Activated naive CD8-positive, alpha-beta T cell treated with anti-CD3 and anti-CD28 coated beads, Interleukin-2, amount 10 ng/mL, durations not matched to agents 7 days and 5 days (primary cell): Measurements from ENCODE around the gene BCL2L12. TPM values are rescaled to one million over a fixed set of nuclear protein-coding genes. Genes with fewer than 3 reads are reported as not detected.

Experiments used
- ATAC-seq: fragments of 150-1000 bp; cut with Tn5 transposase; one replicate; pipeline ENCODE4 v1.10.0; 2021; ENCODE audit warnings: low read depth, moderate library complexity
- POLR2A ChIA-PET: fragments of 350-600 bp; sonication (Branson Sonifier 250); formaldehyde crosslinking; loops from one replicate; lab custom pipeline; 2021; ENCODE audit warnings: antibody characterized with exemption; lab: Charles Lee
- DNase-seq: peaks from one replicate; pipeline ENCODE4 v3.0.0; 2021
- H3K27ac Mint-ChIP-seq: one replicate; pipeline ENCODE4 v1.8.0; 2022; ENCODE audit warnings: mild to moderate bottlenecking, mixed read lengths
- H3K27me3 Mint-ChIP-seq: one replicate; pipeline ENCODE4 v1.8.0; 2022; ENCODE audit warnings: mild to moderate bottlenecking, moderate library complexity, mixed read lengths
- H3K36me3 Mint-ChIP-seq: one replicate; pipeline ENCODE4 v1.8.0; 2021; ENCODE audit warnings: mild to moderate bottlenecking, mixed read lengths
- H3K4me1 Mint-ChIP-seq: one replicate; pipeline ENCODE4 v1.8.0; 2021; ENCODE audit warnings: mixed read lengths
- H3K4me3 Mint-ChIP-seq: one replicate; pipeline ENCODE4 v1.8.0; 2022; ENCODE audit warnings: mild to moderate bottlenecking, moderate library complexity, mixed read lengths
- H3K9me3 Mint-ChIP-seq: one replicate; pipeline ENCODE4 v1.8.0; 2021; ENCODE audit warnings: mixed read lengths
- total RNA-seq, 2 experiments: library from RNA; stranded (reverse); gene quantifications; one replicate each; pipeline ENCODE4 v1.2.3, GENCODE V29; 2021

BCL2L12 gene
- total RNA-seq, 2 experiments from 2014 or later = 63.4 to 71.3 TPM

- H3K4me1 Mint-ChIP-seq = no peaks in the 10 kb centered on the region
- H3K36me3 Mint-ChIP-seq = peaks cover 2% of the 10 kb centered on the region
- no peaks in the 10 kb centered on the region for H3K27me3 Mint-ChIP-seq
- no peak overlapping the region for H3K27ac Mint-ChIP-seq
- DNase-seq (no peak), ATAC-seq (no peak)
- H3K9me3 Mint-ChIP-seq = no peaks in the 10 kb centered on the region
- no peak overlapping the region for H3K4me3 Mint-ChIP-seq
- POLR2A ChIA-PET = no interaction called here
These were observed 14.5 kb upstream of the BCL2L12 start for GRCh38 chr19:49651029-49651819.

- ATAC-seq = no peak
- Mint-ChIP-seq H3K9me3 (no peaks in the 10 kb centered on the region), H3K36me3 (peaks cover 5% of the 10 kb centered on the region), H3K27ac (no peak overlapping the region), H3K4me1 (no peaks in the 10 kb centered on the region), H3K4me3 (no peak overlapping the region), H3K27me3 (no peaks in the 10 kb centered on the region)
- POLR2A ChIA-PET = no interaction called here
- DNase-seq = no peak
These were observed 13.7 kb upstream of the BCL2L12 start for GRCh38 chr19:49651820-49652550.

- no peak for ATAC-seq
- no peak for DNase-seq
- Mint-ChIP-seq H3K4me1 (no peaks in the 10 kb centered on the region), H3K27ac (no peak overlapping the region), H3K4me3 (no peak overlapping the region), H3K9me3 (no peaks in the 10 kb centered on the region), H3K27me3 (no peaks in the 10 kb centered on the region), H3K36me3 (peaks cover 8% of the 10 kb centered on the region)
- POLR2A ChIA-PET = interaction anchor here (1.2 kb wide), 1 partner anchor 11 kb away, joined by 4 read pairs; the partner anchor contains the start of gene SCAF1
These were observed 12.9 kb upstream of the BCL2L12 start for GRCh38 chr19:49652551-49653465.

GRCh38 chr19:49653466-49653806 is 12.3 kb upstream of the BCL2L12 start:
- POLR2A ChIA-PET = interaction anchor here (1.2 to 1.4 kb wide), 2 partner anchors 10 to 12 kb away, joined by 4 read pairs; partner anchors contain the start of gene SCAF1
- ATAC-seq (no peak), DNase-seq (no peak)
- H3K36me3 Mint-ChIP-seq = peaks cover 8% of the 10 kb centered on the region
- H3K27ac Mint-ChIP-seq = no peak overlapping the region
- no peaks in the 10 kb centered on the region for H3K27me3 Mint-ChIP-seq
- H3K4me3 Mint-ChIP-seq = no peak overlapping the region
- H3K4me1 Mint-ChIP-seq = no peaks in the 10 kb centered on the region
- no peaks in the 10 kb centered on the region for H3K9me3 Mint-ChIP-seq

- DNase-seq (no peak), ATAC-seq (no peak)
- no peaks in the 10 kb centered on the region for H3K4me1 Mint-ChIP-seq
- no peak overlapping the region for H3K4me3 Mint-ChIP-seq
- H3K27me3 Mint-ChIP-seq = no peaks in the 10 kb centered on the region
- POLR2A ChIA-PET = interaction anchor here (0.5 to 1.4 kb wide), 3 partner anchors 11 to 953 kb away, joined by 3 to 6 read pairs (median 4); no protein-coding TSS in a partner anchor
- H3K36me3 Mint-ChIP-seq = peaks cover 8% of the 10 kb centered on the region
- H3K9me3 Mint-ChIP-seq = no peaks in the 10 kb centered on the region
- H3K27ac Mint-ChIP-seq = no peak overlapping the region
These were observed 11.2 kb upstream of the BCL2L12 start for GRCh38 chr19:49654581-49654980.

- POLR2A ChIA-PET = interaction anchor here (0.6 to 1.5 kb wide), 3 partner anchors 9 to 16 kb away, joined by 3 read pairs; partner anchors contain the start of genes BCL2L12, IRF3, RRAS and SCAF1
- Mint-ChIP-seq H3K4me1 (no peaks in the 10 kb centered on the region), H3K9me3 (no peaks in the 10 kb centered on the region), H3K27me3 (no peaks in the 10 kb centered on the region), H3K27ac (no peak overlapping the region), H3K4me3 (no peak overlapping the region), H3K36me3 (peaks cover 8% of the 10 kb centered on the region)
- DNase-seq = no peak
- no peak for ATAC-seq
These were observed 9.9 kb upstream of the BCL2L12 start for GRCh38 chr19:49655570-49656455.

- POLR2A ChIA-PET = interaction anchor here (0.6 to 1.5 kb wide), 3 partner anchors 9 to 16 kb away, joined by 3 read pairs; partner anchors contain the start of genes BCL2L12, IRF3, RRAS and SCAF1
- peaks cover 7% of the 10 kb centered on the region for H3K36me3 Mint-ChIP-seq
These were observed 9.2 kb upstream of the BCL2L12 start for GRCh38 chr19:49656456-49657109.

GRCh38 chr19:49657493-49658138 is 8.1 kb upstream of the BCL2L12 start:
- Mint-ChIP-seq H3K4me1 (no peaks in the 10 kb centered on the region), H3K27me3 (no peaks in the 10 kb centered on the region), H3K36me3 (peaks cover 8% of the 10 kb centered on the region), H3K27ac (no peak overlapping the region), H3K4me3 (no peak overlapping the region), H3K9me3 (no peaks in the 10 kb centered on the region)
- ATAC-seq = no peak
- POLR2A ChIA-PET = interaction anchor here (0.5 to 1.4 kb wide), 3 partner anchors 9 to 130 kb away, joined by 3 to 6 read pairs (median 4); partner anchors contain the start of gene RCN3
- no peak for DNase-seq

More at GRCh38 chr19:49656456-49657109, 9.2 kb upstream of the BCL2L12 start:
- H3K4me1 Mint-ChIP-seq = no peaks in the 10 kb centered on the region
- H3K27me3 Mint-ChIP-seq = no peaks in the 10 kb centered on the region
- DNase-seq = no peak
- no peak overlapping the region for H3K4me3 Mint-ChIP-seq
- no peaks in the 10 kb centered on the region for H3K9me3 Mint-ChIP-seq
- ATAC-seq = no peak
- no peak overlapping the region for H3K27ac Mint-ChIP-seq

GRCh38 chr19:49658139-49658517 is 7.6 kb upstream of the BCL2L12 start:
- Mint-ChIP-seq H3K4me3 (no peak overlapping the region), H3K27ac (no peak overlapping the region), H3K9me3 (no peaks in the 10 kb centered on the region), H3K4me1 (peaks cover 5% of the 10 kb centered on the region), H3K36me3 (peaks cover 8% of the 10 kb centered on the region), H3K27me3 (no peaks in the 10 kb centered on the region)
- POLR2A ChIA-PET = interaction anchor here (1.4 kb wide), 1 partner anchor 9 kb away, joined by 6 read pairs; no protein-coding TSS in a partner anchor
- DNase-seq (no peak), ATAC-seq (no peak)

- no peak for DNase-seq
These were observed 6.9 kb upstream of the BCL2L12 start for GRCh38 chr19:49658566-49659442.

More at GRCh38 chr19:49658566-49659442, 6.9 kb upstream of the BCL2L12 start:
- no peak for ATAC-seq
- Mint-ChIP-seq H3K4me3 (no peak overlapping the region), H3K9me3 (no peaks in the 10 kb centered on the region), H3K4me1 (peaks cover 6% of the 10 kb centered on the region), H3K36me3 (peaks cover 8% of the 10 kb centered on the region), H3K27ac (no peak overlapping the region), H3K27me3 (no peaks in the 10 kb centered on the region)
- POLR2A ChIA-PET = interaction anchor here (1.4 kb wide), 1 partner anchor 10 kb away, joined by 6 read pairs; no protein-coding TSS in a partner anchor
